Ovary (tissue), 9 donors: Measurements from ENCODE around the gene IPPK. TPM values are rescaled to one million over a fixed set of nuclear protein-coding genes. Genes with fewer than 3 reads are reported as not detected.

Experiments
- DNase-seq, 5 donors: peaks; one replicate each; pipeline ENCODE4 v3.0.0-alpha.2; 2019 to 2020
- H3K27ac ChIP-seq, 2 donors: fragments of 200-600 bp; one replicate each; pipeline versions ENCODE4 v1.5.1 to v1.8.0; 2019 to 2022
- H3K27me3 ChIP-seq: fragments of 200-600 bp; one replicate; pipeline ENCODE4 v1.8.0; 2022
- H3K36me3 ChIP-seq: fragments of 200-600 bp; sonication (generic); one replicate; pipeline ENCODE4 v1.5.1; 2019
- H3K4me1 ChIP-seq: one replicate; pipeline ENCODE4 v1.8.1; 2013; ENCODE audit warnings: mild to moderate bottlenecking, moderate library complexity; ENCODE audit not compliant: insufficient read depth
- H3K4me3 ChIP-seq: fragments of 200-600 bp; sonication (generic); one replicate; pipeline ENCODE4 v1.5.1; 2017
- H3K9me3 ChIP-seq, 2 donors: fragments of 200-600 bp in 1 of 2; sonication (generic) in 1 of 2; one replicate each; pipeline versions ENCODE4 v1.5.1 to v1.8.1; 2013 to 2019; ENCODE audit warnings: mild to moderate bottlenecking in 1 of 2, moderate library complexity in 1 of 2
- CTCF ChIP-seq, 3 donors: fragments of 450-650 bp in 2 of 3; fragments of 200-600 bp in 1 of 3; IDR thresholded peaks; one replicate each; pipeline versions ENCODE4 v1.5.1 to v1.8.0; 2016 to 2022; ENCODE audit warnings: antibody characterized with exemption in 3 of 3, mild to moderate bottlenecking in 1 of 3
- EP300 ChIP-seq: sonication (generic); formaldehyde crosslinking; IDR thresholded peaks from one replicate; pipeline ENCODE4 v1.6.1; 2017; ENCODE audit warnings: antibody characterized with exemption
- POLR2A ChIP-seq: fragments of 450-650 bp; IDR thresholded peaks from one replicate; pipeline ENCODE4 v1.6.1; 2017; ENCODE audit warnings: antibody characterized with exemption, mild to moderate bottlenecking, moderate library complexity
- WGBS, 3 donors: extraction: QIAGEN DNeasy Blood & Tissue Kit in 1 of 3; methylation state at CpG; one replicate each; pipeline versions ENCODE4 v1.1.5 to v1.1.7; 2013 to 2017; 5-methylcytosine and 5-hydroxymethylcytosine counted together
- intact Hi-C, 4 donors: fragments of 100-400 bp; cut with DNase I; formaldehyde crosslinking; loops; one replicate each; pipeline versions ENCODE4 v1.11.0 to v1.15.1; 2022 to 2023
- polyA plus RNA-seq, 2 donors: library from polyadenylated mRNA; stranded (reverse); fragments of 200-250 nt in 1 of 2; fragments of 350-450 nt in 1 of 2; fragmentation: Illumina TruSeq in 1 of 2; extraction: RNeasy Lipid Tissue Mini Kit (QIAGEN cat#74804) in 1 of 2; gene quantifications; one replicate each; pipeline ENCODE4 v1.2.3, GENCODE V29; 2013 to 2014
- total RNA-seq, 7 donors: library from RNA; depleted of rRNA in 2 of 7; stranded (reverse); fragments of >200 nt in 2 of 7; fragmentation: NEBNext Ultra II Directional in 3 of 7; extraction: Animal tissue kit (Norgen Biotek cat#: 25700) in 3 of 7; gene quantifications; one replicate each; pipeline versions ENCODE4 v1.1.0 to v1.2.4, GENCODE V29; 2016 to 2023
- donor health status: DM: no; HTN: no; CAD: no; lungs with moderate emphysema.
- donor health status: DM: no; HTN: no; CAD: no.
- donor health status: Bipolar disorder and iron deficiency.
- donor health status: DM: yes; HTN: yes; CAD: no.
- donor health status: DM: no; HTN: no; CAD: no.
- donor health status: DM: yes; HTN: yes; CAD: no.

IPPK gene
- total and polyA plus RNA-seq, 9 donors: 4.7 to 8.5 (median 7.1) TPM

DNA sequence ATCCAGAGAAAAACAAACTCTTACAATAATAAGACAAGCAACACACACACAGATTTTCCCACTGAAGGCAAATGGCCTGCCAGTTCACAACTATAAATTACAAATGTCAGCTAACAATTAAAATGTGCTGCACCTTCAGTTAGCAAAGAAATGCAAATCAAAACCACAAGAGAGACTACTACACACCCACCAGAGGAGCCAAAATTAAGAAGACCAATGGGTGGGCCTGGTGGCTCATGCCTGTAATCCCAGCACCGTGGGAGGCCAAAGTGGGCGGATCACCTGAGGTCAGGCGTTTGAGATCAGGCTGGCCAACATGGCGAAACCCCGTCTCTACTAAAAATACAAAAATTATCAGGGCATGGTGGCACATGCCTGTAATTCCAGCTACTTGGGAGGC, 15.1 kb upstream of the IPPK start:
- H3K27me3 ChIP-seq: no peaks in the 10 kb centered on the region
- H3K9me3 ChIP-seq: peaks cover 0 to 3% of the 10 kb centered on the region in 2 donors
- no peak overlapping the region for H3K27ac ChIP-seq
- WGBS, 3 donors: 80 to 81% (median 80%) methylated on average over 5 of the region's 5 CpGs
- intact Hi-C loops: no loop called here
- no peaks in the 10 kb centered on the region for H3K36me3 ChIP-seq
- TF ChIP-seq CTCF (IDR thresholded peaks at IDR 0.05) (no peak), EP300 (no peak), POLR2A (no peak)
- no peak for DNase-seq
- H3K4me3 ChIP-seq: no peak overlapping the region
- H3K4me1 ChIP-seq: no peaks in the 10 kb centered on the region

DNA sequence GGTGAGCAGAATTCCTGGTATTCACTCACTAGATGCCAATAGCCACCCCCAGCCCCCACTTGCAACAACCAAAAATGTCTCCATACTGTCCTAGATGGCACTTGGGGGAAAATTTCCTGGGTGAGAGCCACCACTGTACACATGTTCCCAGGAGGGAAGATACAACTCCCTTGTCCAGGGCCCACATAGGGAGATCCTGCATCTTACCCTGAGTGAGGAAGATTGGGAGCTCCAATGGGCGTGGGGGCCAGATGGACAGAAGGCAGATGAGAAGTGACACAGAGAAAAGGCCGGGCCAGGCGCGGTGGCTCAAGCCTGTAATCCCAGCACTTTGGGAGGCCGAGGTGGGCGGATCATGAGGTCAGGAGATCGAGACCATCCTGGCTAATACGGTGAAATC, 12.3 kb upstream of the IPPK start:
- TF ChIP-seq POLR2A (no peak), CTCF (IDR thresholded peaks at IDR 0.05) (no peak), EP300 (no peak)
- H3K27ac ChIP-seq: no peak overlapping the region
- 92 to 96% (median 94%) methylated on average over 8 of the region's 8 CpGs for whole genome bisulfite sequencing, 3 donors
- H3K36me3 ChIP-seq: no peaks in the 10 kb centered on the region
- intact Hi-C loops: no loop called here
- H3K9me3 ChIP-seq: no peaks in the 10 kb centered on the region
- H3K4me1 ChIP-seq: no peaks in the 10 kb centered on the region
- DNase-seq: no peak
- no peak overlapping the region for H3K4me3 ChIP-seq
- H3K27me3 ChIP-seq: no peaks in the 10 kb centered on the region

- TF ChIP-seq CTCF (IDR thresholded peaks at IDR 0.05): no peak
- no peak for TF ChIP-seq POLR2A
- no peak for TF ChIP-seq EP300
- H3K9me3 ChIP-seq: no peaks in the 10 kb centered on the region
- H3K4me3 ChIP-seq: no peak overlapping the region
- intact Hi-C loops: no loop called here
- DNase-seq: peak in 1 of 5 donors; percentile 24
- H3K27me3 ChIP-seq: no peaks in the 10 kb centered on the region
- H3K36me3 ChIP-seq: no peaks in the 10 kb centered on the region
- 67 to 75% (median 69%) methylated on average over 12 of the region's 12 CpGs for WGBS, 3 donors
- no peaks in the 10 kb centered on the region for H3K4me1 ChIP-seq
- no peak overlapping the region for H3K27ac ChIP-seq
Measured at GRCh38 chr9:92680166-92681119, 10.5 kb upstream of the IPPK start.

DNA sequence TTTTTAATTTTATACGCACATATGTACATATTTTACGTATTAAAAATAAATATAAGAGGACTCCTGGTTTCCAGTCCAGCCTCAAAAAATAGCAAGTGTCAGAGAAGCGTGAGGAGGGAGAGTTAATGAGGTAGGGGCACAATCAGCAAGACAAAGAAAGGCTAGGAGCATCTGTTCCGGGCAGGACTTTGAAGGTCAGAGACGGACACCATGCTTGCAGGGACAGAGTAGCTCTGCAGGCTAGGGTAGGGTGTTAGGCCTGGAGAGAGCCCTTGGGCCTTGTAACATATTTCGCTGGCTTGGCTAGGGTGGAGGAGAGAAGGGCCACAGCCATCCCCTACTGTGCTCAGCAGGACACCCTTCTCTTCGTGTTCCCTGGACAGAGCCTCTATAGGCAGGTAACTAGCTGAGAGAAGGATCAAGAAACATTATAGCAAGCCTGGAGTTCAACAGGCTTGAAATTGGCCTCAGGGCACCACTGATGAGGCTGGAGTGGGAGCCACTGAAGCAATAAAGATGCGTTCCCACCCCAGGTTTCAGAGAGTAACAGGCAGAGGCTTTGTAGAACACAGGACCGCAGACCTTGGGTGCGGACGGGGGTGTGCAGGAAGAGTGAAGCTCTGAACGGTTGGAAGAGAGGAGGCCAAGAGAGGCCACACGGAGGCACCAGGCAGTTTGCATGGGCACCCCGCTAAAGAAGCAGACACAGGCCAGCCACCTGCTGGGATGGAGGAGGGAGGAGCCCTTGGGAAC, 9.7 kb upstream of the IPPK start:
- Histone ChIP-seq H3K36me3 (no peaks in the 10 kb centered on the region), H3K4me1 (no peaks in the 10 kb centered on the region), H3K9me3 (no peaks in the 10 kb centered on the region), H3K4me3 (no peak overlapping the region), H3K27me3 (no peaks in the 10 kb centered on the region), H3K27ac (no peak overlapping the region)
- intact Hi-C loops: loop anchor here in 1 of 4 donors (10.0 kb wide), 1 partner anchor 85 kb away; the partner anchor contains the start of gene BICD2
- no peak for TF ChIP-seq EP300
- no peak for TF ChIP-seq POLR2A
- TF ChIP-seq CTCF (IDR thresholded peaks at IDR 0.05): no peak
- 77 to 78% (median 77%) methylated on average over 14 of the region's 14 CpGs for WGBS, 3 donors
- no peak for DNase-seq
